Caco-2 (cell line): Measurements from ENCODE around the gene ZNF77. TPM values are rescaled to one million over a fixed set of nuclear protein-coding genes. Genes with fewer than 3 reads are reported as not detected.
A peak's percentile ranks its signal among the peaks of the same experiment; 100 is the strongest.

Source experiments
- BruUV-seq: library from RNA; stranded (reverse); fragments of 400-500 nt; replicated peaks from 2 replicates; lab custom pipeline; 2021; lab: Mats Ljungman, UMichigan
- CTCF ChIA-PET: fragments of 300-600 bp; sonication (Branson Sonifier 250); formaldehyde crosslinking; loops from one replicate; lab custom pipeline; 2022; ENCODE audit warnings: antibody characterized with exemption; lab: Charles Lee
- POLR2A ChIA-PET: fragments of 300-600 bp; sonication (Branson Sonifier 250); formaldehyde crosslinking; loops from one replicate; lab custom pipeline; 2022; ENCODE audit warnings: antibody characterized with exemption; lab: Charles Lee
- DNase-seq, 2 experiments: peaks; one replicate each; pipeline versions ENCODE4 v3.0.0 to v3.0.0-alpha.2; 2020 to 2022
- H3K27me3 ChIP-seq: replicated peaks from 2 replicates; pipeline ENCODE4 v1.6.0; 2011; ENCODE audit warnings: low read length; ENCODE audit not compliant: control insufficient read depth, insufficient read depth
- H3K36me3 ChIP-seq: 2 replicates; pipeline ENCODE4 v1.5.1; 2011; ENCODE audit warnings: low read length; ENCODE audit not compliant: control insufficient read depth, insufficient read depth
- H3K4me1 ChIP-seq: fragments of 250-450 bp; sonication (Bioruptor Pico); 2 replicates; pipeline ENCODE4 v1.5.1; 2020; ENCODE audit warnings: mild to moderate bottlenecking
- H3K4me3 ChIP-seq: 2 replicates; pipeline ENCODE4 v1.5.1; 2011; ENCODE audit warnings: low read depth, mild to moderate bottlenecking, control low read depth, low read length
- H3K9me3 ChIP-seq: fragments of 250-450 bp; sonication (Bioruptor Pico); 2 replicates; pipeline ENCODE4 v1.5.1; 2020; ENCODE audit warnings: mild to moderate bottlenecking, moderate library complexity
- H3K27ac Mint-ChIP-seq: one replicate; pipeline ENCODE4 v1.8.0; 2022; ENCODE audit warnings: mixed read lengths; ENCODE audit not compliant: unreplicated experiment
- H3K27me3 Mint-ChIP-seq: one replicate; pipeline ENCODE4 v1.8.0; 2022; ENCODE audit warnings: mixed read lengths; ENCODE audit not compliant: insufficient read depth, unreplicated experiment
- H3K36me3 Mint-ChIP-seq: one replicate; pipeline ENCODE4 v1.8.0; 2022; ENCODE audit warnings: mild to moderate bottlenecking, mixed read lengths; ENCODE audit not compliant: insufficient read depth, unreplicated experiment
- H3K4me1 Mint-ChIP-seq: one replicate; pipeline ENCODE4 v1.8.0; 2022; ENCODE audit warnings: low read depth, mixed read lengths; ENCODE audit not compliant: unreplicated experiment
- H3K4me3 Mint-ChIP-seq: one replicate; pipeline ENCODE4 v1.8.0; 2022; ENCODE audit warnings: mild to moderate bottlenecking, moderate library complexity, mixed read lengths; ENCODE audit not compliant: unreplicated experiment
- H3K9me3 Mint-ChIP-seq: one replicate; pipeline ENCODE4 v1.8.0; 2022; ENCODE audit warnings: mixed read lengths; ENCODE audit not compliant: unreplicated experiment
- intact Hi-C: fragments of 100-400 bp; cut with micrococcal nuclease; formaldehyde crosslinking; loops from one replicate; pipeline ENCODE4 v1.10.0; 2022; ENCODE audit not compliant: unreplicated experiment
- total RNA-seq: library from RNA; stranded (reverse); gene quantifications from 2 replicates; pipeline ENCODE4 v1.2.3, GENCODE V29; 2022
- TF ChIP-seq, protein P1 (sequence below), 2 experiments: fragments of 200-600 bp in 1 of 2; IDR thresholded peaks; 1 replicate in 1 of 2; 2 replicates in 1 of 2; pipeline versions ENCODE4 v1.5.1 to v1.8.0; 2011 to 2022; ENCODE audit warnings: antibody characterized with exemption in 1 of 2, control low read depth in 1 of 2, inconsistent platforms in 1 of 2, low read depth in 1 of 2, low read length in 1 of 2, mild to moderate bottlenecking in 1 of 2, moderate library complexity in 1 of 2; ENCODE audit not compliant: insufficient read depth in 1 of 2, severe bottlenecking in 1 of 2, unreplicated experiment in 1 of 2

The ZNF77 gene
- total RNA-seq, 1 experiment from 2014 or later: 6.3 TPM

DNA sequence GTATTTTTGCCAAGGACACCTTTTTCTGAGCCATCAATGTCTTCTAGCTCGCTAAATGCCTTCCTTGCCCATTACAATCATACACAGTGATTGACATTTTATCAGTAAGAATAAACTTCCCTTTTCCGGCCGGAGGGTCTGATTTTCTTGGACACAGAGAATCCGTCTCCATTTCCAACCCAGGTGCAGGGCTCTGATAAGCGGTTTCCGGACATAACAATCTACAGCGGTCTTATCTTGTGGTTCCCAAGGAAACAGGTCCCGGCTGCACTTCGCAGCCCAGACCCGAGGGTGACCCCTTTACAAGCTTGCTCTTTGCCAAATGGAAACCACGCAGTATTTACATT, 5.1 kb upstream of the ZNF77 start:
- Mint-ChIP-seq H3K4me1 (peaks cover 16% of the 10 kb centered on the region), H3K9me3 (no peaks in the 10 kb centered on the region), H3K4me3 (peak overlapping the region; percentile 97), H3K36me3 (peaks cover 38% of the 10 kb centered on the region), H3K27me3 (no peaks in the 10 kb centered on the region), H3K27ac (peak overlapping the region; percentile 97)
- CTCF ChIA-PET: interaction anchor here (0.6 to 2.1 kb wide), 21 partner anchors 9 to 1459 kb away, joined by 3 to 23 read pairs (median 5); partner anchors contain the start of genes REEP6, TLE6, ZNF555 and ZNF57
- BruUV-seq: no TSS peak
- Histone ChIP-seq H3K4me1 (peaks cover 14% of the 10 kb centered on the region), H3K9me3 (no peaks in the 10 kb centered on the region), H3K4me3 (peak overlapping the region; percentile 68), H3K27me3 (no peaks in the 10 kb centered on the region), H3K36me3 (no peaks in the 10 kb centered on the region)
- POLR2A ChIA-PET: interaction anchor here (0.5 to 2.2 kb wide), 10 partner anchors 17 to 551 kb away, joined by 3 to 24 read pairs (median 5); partner anchors contain the start of genes DOHH, GNA11 and ZNF57
- peak; percentile 53 to 67 for DNase-seq
- TF ChIP-seq, protein P1, sequence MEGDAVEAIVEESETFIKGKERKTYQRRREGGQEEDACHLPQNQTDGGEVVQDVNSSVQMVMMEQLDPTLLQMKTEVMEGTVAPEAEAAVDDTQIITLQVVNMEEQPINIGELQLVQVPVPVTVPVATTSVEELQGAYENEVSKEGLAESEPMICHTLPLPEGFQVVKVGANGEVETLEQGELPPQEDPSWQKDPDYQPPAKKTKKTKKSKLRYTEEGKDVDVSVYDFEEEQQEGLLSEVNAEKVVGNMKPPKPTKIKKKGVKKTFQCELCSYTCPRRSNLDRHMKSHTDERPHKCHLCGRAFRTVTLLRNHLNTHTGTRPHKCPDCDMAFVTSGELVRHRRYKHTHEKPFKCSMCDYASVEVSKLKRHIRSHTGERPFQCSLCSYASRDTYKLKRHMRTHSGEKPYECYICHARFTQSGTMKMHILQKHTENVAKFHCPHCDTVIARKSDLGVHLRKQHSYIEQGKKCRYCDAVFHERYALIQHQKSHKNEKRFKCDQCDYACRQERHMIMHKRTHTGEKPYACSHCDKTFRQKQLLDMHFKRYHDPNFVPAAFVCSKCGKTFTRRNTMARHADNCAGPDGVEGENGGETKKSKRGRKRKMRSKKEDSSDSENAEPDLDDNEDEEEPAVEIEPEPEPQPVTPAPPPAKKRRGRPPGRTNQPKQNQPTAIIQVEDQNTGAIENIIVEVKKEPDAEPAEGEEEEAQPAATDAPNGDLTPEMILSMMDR (IDR thresholded peaks at IDR 0.05; ENCODE audit: insufficient read depth in 1 of 2, low read depth in 1 of 2, low read length in 1 of 2, severe bottlenecking in 1 of 2, unreplicated experiment in 1 of 2): no peak
- intact Hi-C loops: loop anchor here (2.0 to 10.0 kb wide), 3 partner anchors 49 to 115 kb away; partner anchors contain the start of genes TLE5 and ZNF57

DNA sequence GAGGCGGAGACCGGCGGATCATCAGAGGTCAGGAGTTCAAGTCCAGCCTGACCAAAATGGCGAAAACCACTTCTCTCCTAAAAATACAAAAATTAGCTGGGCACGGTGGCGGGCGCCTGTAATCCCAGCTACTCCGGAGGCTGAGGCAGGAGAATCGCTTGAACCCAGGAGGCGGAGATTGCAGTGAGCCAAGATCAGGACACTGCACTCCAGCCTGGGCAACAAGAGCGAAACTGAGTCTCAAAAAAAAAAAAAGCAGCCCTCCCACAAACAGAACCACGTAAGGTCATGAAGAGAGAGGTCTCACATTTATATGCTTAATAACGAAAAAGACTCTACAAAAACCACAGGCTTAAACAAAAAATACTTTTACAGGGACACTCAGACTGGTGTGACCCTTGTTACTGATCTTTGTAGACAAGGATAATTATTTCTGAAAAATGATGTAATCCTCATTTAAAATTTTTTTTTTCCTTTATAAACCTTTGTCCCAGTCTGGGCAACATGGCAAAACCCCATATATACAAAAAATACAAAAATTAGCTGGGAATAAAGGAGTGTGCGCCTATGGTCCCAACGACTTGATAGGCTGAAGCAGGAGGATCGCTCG, 909 bp upstream of the ZNF77 start:
- TF ChIP-seq, protein P1 (IDR thresholded peaks at IDR 0.05; ENCODE audit: insufficient read depth in 1 of 2, low read depth in 1 of 2, low read length in 1 of 2, severe bottlenecking in 1 of 2, unreplicated experiment in 1 of 2): no peak
- H3K36me3 ChIP-seq: no peaks in the 10 kb centered on the region
- ChIA-PET CTCF (no interaction called here), POLR2A (interaction anchor here (0.5 kb wide), 1 partner anchor 18 kb away, joined by 3 read pairs; no protein-coding TSS in a partner anchor)
- TSS peak; percentile 90 for BruUV-seq
- 0 out of 2 replicates have a peak, but pooled peaks cover 3% of the 10 kb centered on the region for H3K4me1 ChIP-seq
- no peak for DNase-seq
- Mint-ChIP-seq H3K36me3 (peaks cover 36% of the 10 kb centered on the region), H3K27ac (peak overlapping the region; percentile 95), H3K9me3 (no peaks in the 10 kb centered on the region), H3K27me3 (no peaks in the 10 kb centered on the region), H3K4me3 (peak overlapping the region; percentile 92), H3K4me1 (peaks cover 21% of the 10 kb centered on the region)
- H3K27me3 ChIP-seq: no peaks in the 10 kb centered on the region
- intact Hi-C loops: no loop called here
- peak overlapping the region; percentile 78 for H3K4me3 ChIP-seq
- H3K9me3 ChIP-seq: no peaks in the 10 kb centered on the region

DNA sequence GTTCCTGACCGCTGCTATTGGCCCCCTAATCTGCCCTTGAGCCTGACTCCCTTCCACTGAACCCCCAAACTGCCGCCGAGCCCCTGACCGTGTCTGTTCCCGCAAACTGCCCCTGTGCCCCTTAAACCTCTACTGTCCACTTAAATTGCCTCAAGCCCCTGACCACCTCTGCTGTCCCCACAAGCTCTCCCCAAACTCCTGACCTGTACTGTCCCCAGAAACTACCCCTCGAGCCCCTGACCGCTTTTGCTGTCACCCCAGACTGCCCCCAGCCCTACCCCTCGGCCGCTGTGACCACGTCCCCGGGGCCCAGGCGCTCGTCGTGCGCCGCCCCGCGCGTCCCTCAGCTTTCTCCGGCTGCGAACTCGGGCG, 382 bp downstream of the ZNF77 start:
- TF ChIP-seq, protein P1 (IDR thresholded peaks at IDR 0.05; ENCODE audit: insufficient read depth in 1 of 2, low read depth in 1 of 2, low read length in 1 of 2, severe bottlenecking in 1 of 2, unreplicated experiment in 1 of 2): no peak
- no peak for DNase-seq
- Histone ChIP-seq H3K9me3 (no peaks in the 10 kb centered on the region), H3K27me3 (no peaks in the 10 kb centered on the region), H3K4me3 (peak overlapping the region; percentile 94), H3K4me1 (0 out of 2 replicates have a peak, but pooled peaks cover 3% of the 10 kb centered on the region), H3K36me3 (peaks cover 2% of the 10 kb centered on the region; the same call in 1 of the 2 replicates)
- ChIA-PET POLR2A (no interaction called here), CTCF (interaction anchor here (2.7 kb wide), 1 partner anchor 57 kb away, joined by 15 read pairs; no protein-coding TSS in a partner anchor)
- no TSS peak for BruUV-seq
- intact Hi-C loops: loop anchor here (1.0 kb wide), 1 partner anchor 57 kb away; no protein-coding TSS in a partner anchor
- Mint-ChIP-seq H3K27ac (peak overlapping the region; percentile 95), H3K27me3 (no peaks in the 10 kb centered on the region), H3K9me3 (no peaks in the 10 kb centered on the region), H3K36me3 (peaks cover 23% of the 10 kb centered on the region), H3K4me3 (peak overlapping the region; percentile 92), H3K4me1 (peaks cover 19% of the 10 kb centered on the region)
